PC-3 (cell line): ENCODE measurements around the gene TACC2. TPM values are rescaled to one million over a fixed set of nuclear protein-coding genes. Genes with fewer than 3 reads are reported as not detected.

Source experiments
- ATAC-seq: fragments of 200-7000 bp; cut with Tn5 transposase; 2 replicates; pipeline ENCODE4 v1.9.1; 2020; ENCODE audit warnings: mild to moderate bottlenecking, moderate library complexity
- BruUV-seq: library from RNA; stranded (reverse); fragments of 400-500 nt; replicated peaks from 2 replicates; lab custom pipeline; 2021; lab: Mats Ljungman, UMichigan
- CTCF ChIA-PET: fragments of 300-600 bp; sonication (Branson Sonifier 250); formaldehyde crosslinking; loops from one replicate; lab custom pipeline; 2022; ENCODE audit warnings: antibody characterized with exemption; lab: Charles Lee
- POLR2A ChIA-PET: fragments of 300-600 bp; sonication (Branson Sonifier 250); formaldehyde crosslinking; loops from one replicate; lab custom pipeline; 2022; ENCODE audit warnings: antibody characterized with exemption; ENCODE audit not compliant: unreplicated experiment; lab: Charles Lee
- DNase-seq: peaks from one replicate; pipeline ENCODE4 v3.0.0-alpha.2; 2015
- H2AFZ ChIP-seq: fragments of 300-600 bp; sonication (generic); 2 replicates; pipeline ENCODE4 v1.6.0; 2016; ENCODE audit warnings: antibody characterized with exemption, low read length
- H3F3A ChIP-seq: fragments of 300-600 bp; sonication (generic); one replicate; pipeline ENCODE4 v1.6.0; 2017; ENCODE audit warnings: antibody characterized with exemption, low read length, control low read depth, mild to moderate bottlenecking; ENCODE audit not compliant: unreplicated experiment
- H3K27ac ChIP-seq: fragments of 300-600 bp; sonication (generic); 2 replicates; pipeline ENCODE4 v1.5.1; 2016; ENCODE audit warnings: mild to moderate bottlenecking, low read length
- H3K27me3 ChIP-seq: fragments of 300-600 bp; sonication (generic); 2 replicates; pipeline ENCODE4 v1.6.1; 2016; ENCODE audit warnings: low read length, mixed read lengths
- H3K36me3 ChIP-seq: fragments of 300-600 bp; sonication (generic); 2 replicates; pipeline ENCODE4 v1.6.1; 2016; ENCODE audit warnings: low read depth, mixed run types, low read length, mixed read lengths
- H3K4me1 ChIP-seq: fragments of 300-600 bp; sonication (generic); 2 replicates; pipeline ENCODE4 v1.5.1; 2016; ENCODE audit warnings: low read length; ENCODE audit not compliant: insufficient read depth
- H3K4me2 ChIP-seq: fragments of 300-600 bp; sonication (generic); 2 replicates; pipeline ENCODE4 v1.6.0; 2016; ENCODE audit warnings: low read length
- H3K4me3 ChIP-seq: fragments of 300-600 bp; sonication (generic); 2 replicates; pipeline ENCODE4 v1.5.1; 2016; ENCODE audit warnings: mild to moderate bottlenecking, low read length, mixed read lengths
- H3K79me2 ChIP-seq: fragments of 300-600 bp; sonication (generic); 2 replicates; pipeline ENCODE4 v1.6.1; 2017; ENCODE audit warnings: low read length, mixed read lengths
- H3K9ac ChIP-seq: fragments of 300-600 bp; sonication (generic); 2 replicates; pipeline ENCODE4 v1.6.0; 2016; ENCODE audit warnings: mild to moderate bottlenecking, low read length
- H3K9me2 ChIP-seq: fragments of 300-600 bp; sonication (generic); replicated peaks from 2 replicates; pipeline ENCODE4 v1.6.1; 2016; ENCODE audit warnings: mixed run types, low read length, mixed read lengths
- H3K9me3 ChIP-seq: fragments of 300-600 bp; sonication (generic); 2 replicates; pipeline ENCODE4 v1.6.1; 2016; ENCODE audit warnings: low read length, mixed read lengths
- H4K20me1 ChIP-seq: fragments of 300-600 bp; sonication (generic); 2 replicates; pipeline ENCODE4 v1.6.1; 2016; ENCODE audit warnings: low read length, mixed read lengths
- CTCF ChIP-seq: fragments of 300-600 bp; sonication (generic); conservative IDR thresholded peaks from 2 replicates; pipeline ENCODE4 v1.5.1; 2017; ENCODE audit warnings: antibody characterized with exemption, low read depth, mild to moderate bottlenecking, low read length
- EZH2 ChIP-seq: fragments of 300-600 bp; sonication (generic); IDR thresholded peaks from one replicate; pipeline ENCODE4 v1.6.1; 2017; ENCODE audit warnings: antibody characterized with exemption, mild to moderate bottlenecking, low read length; ENCODE audit not compliant: unreplicated experiment
- EZH2phosphoT487 ChIP-seq: fragments of 300-600 bp; sonication (generic); IDR thresholded peaks from 2 replicates; pipeline ENCODE4 v1.6.1; 2018; ENCODE audit warnings: mild to moderate bottlenecking, antibody characterized with exemption, low read length, borderline replicate concordance
- intact Hi-C: fragments of 100-400 bp; cut with micrococcal nuclease; formaldehyde crosslinking; loops from 2 replicates; pipeline ENCODE4 v1.9.0; 2023
- total RNA-seq: library from RNA; depleted of rRNA; stranded (reverse); fragments of >200 nt; gene quantifications from 2 replicates; pipeline ENCODE4 v1.2.3, GENCODE V29; 2014

TACC2 gene
- total RNA-seq, 1 experiment from 2014 or later, result 31.7 TPM

- peaks cover 4% of the 10 kb centered on the region for H3F3A ChIP-seq
- no peak overlapping the region for H2AFZ ChIP-seq
- no peak overlapping the region for H3K4me3 ChIP-seq
- no peaks in the 10 kb centered on the region for H3K9me2 ChIP-seq
- H3K79me2 ChIP-seq, result peaks cover 66% of the 10 kb centered on the region
- CTCF ChIA-PET, result no interaction called here
- POLR2A ChIA-PET, result no interaction called here
- H3K36me3 ChIP-seq, result peaks cover 9% of the 10 kb centered on the region
- ATAC-seq (no peak), DNase-seq (no peak)
- no TSS peak for BruUV-seq
- H3K4me2 ChIP-seq, result peak overlapping the region; percentile 75
- H3K27me3 ChIP-seq, result no peaks in the 10 kb centered on the region
- intact Hi-C loops, result loop anchor here (2.0 to 5.0 kb wide), 3 partner anchors 27 to 98 kb away; no protein-coding TSS in a partner anchor
- TF ChIP-seq EZH2, result no peak
- TF ChIP-seq EZH2phosphoT487, result no peak
- TF ChIP-seq CTCF, result no peak
- peak overlapping the region; percentile 96 for H3K9ac ChIP-seq
- H3K4me1 ChIP-seq, result peaks cover 46% of the 10 kb centered on the region
- no peaks in the 10 kb centered on the region for H3K9me3 ChIP-seq
- H4K20me1 ChIP-seq, result no peaks in the 10 kb centered on the region
- peak overlapping the region; percentile 99 for H3K27ac ChIP-seq
These were observed 150.7 kb downstream of the TACC2 start for GRCh38 chr10:122139627-122140170.

GRCh38 chr10:122140461-122140902 lies 151.5 kb downstream of the TACC2 start:
- peak overlapping the region; percentile 96 for H3K9ac ChIP-seq
- POLR2A ChIA-PET, result no interaction called here
- BruUV-seq, result no TSS peak

More at GRCh38 chr10:122140461-122140902, 151.5 kb downstream of the TACC2 start:
- Histone ChIP-seq H2AFZ (no peak overlapping the region), H3K9me2 (no peaks in the 10 kb centered on the region), H3K9me3 (no peaks in the 10 kb centered on the region), H4K20me1 (no peaks in the 10 kb centered on the region), H3K4me2 (peak overlapping the region; percentile 75), H3F3A (peaks cover 4% of the 10 kb centered on the region), H3K27ac (peak overlapping the region; percentile 99), H3K4me1 (peaks cover 46% of the 10 kb centered on the region), H3K79me2 (peaks cover 59% of the 10 kb centered on the region), H3K4me3 (peak overlapping the region; percentile 35), H3K36me3 (peaks cover 16% of the 10 kb centered on the region), H3K27me3 (no peaks in the 10 kb centered on the region)
- TF ChIP-seq EZH2phosphoT487 (no peak), CTCF (no peak; the same call in 1 of the 2 replicates), EZH2 (no peak)
- CTCF ChIA-PET, result interaction anchor here (0.6 to 2.1 kb wide), 2 partner anchors 27 to 59 kb away, joined by 3 to 11 read pairs; no protein-coding TSS in a partner anchor
- DNase-seq (peak; percentile 41), ATAC-seq (peak; percentile 42)
- intact Hi-C loops, result loop anchor here (2.0 to 5.0 kb wide), 3 partner anchors 28 to 97 kb away; no protein-coding TSS in a partner anchor
